Activated CD4-positive, alpha-beta T cell treated with anti-CD3 and anti-CD28 coated beads for 1 hour (primary cell): ENCODE results near the gene SMPD3.

Source experiments
- DNase-seq: peaks from one replicate; pipeline ENCODE4 v3.0.0-alpha.2; 2020

SMPD3 gene

GRCh38 chr16:68351463-68351862 lies 96.8 kb downstream of the SMPD3 start:
- no peak for DNase-seq

- DNase-seq: no peak
Observed at GRCh38 chr16:68350813-68351350, 97.4 kb downstream of the SMPD3 start.

GRCh38 chr16:68349838-68350410 lies 98.4 kb downstream of the SMPD3 start:
- no peak for DNase-seq

GRCh38 chr16:68348639-68349445 lies 99.5 kb downstream of the SMPD3 start:
- DNase-seq: no peak

- no peak for DNase-seq
Observed at GRCh38 chr16:68347605-68348004, 100.7 kb downstream of the SMPD3 start.

- no peak for DNase-seq
Observed at GRCh38 chr16:68346892-68347480, 101.3 kb downstream of the SMPD3 start.

- no peak for DNase-seq
Observed at GRCh38 chr16:68345958-68346635, 102.2 kb downstream of the SMPD3 start.

- DNase-seq: no peak
Observed at GRCh38 chr16:68345351-68345810, 102.9 kb downstream of the SMPD3 start.

GRCh38 chr16:68344252-68344651 lies 104.1 kb downstream of the SMPD3 start:
- no peak for DNase-seq

GRCh38 chr16:68343137-68343536 lies 105.2 kb downstream of the SMPD3 start:
- DNase-seq: no peak

GRCh38 chr16:68342620-68343019 lies 105.7 kb downstream of the SMPD3 start:
- DNase-seq: no peak

- no peak for DNase-seq
Observed at GRCh38 chr16:68339214-68339613, 109.1 kb downstream of the SMPD3 start.

GRCh38 chr16:68338326-68339119 lies 109.8 kb downstream of the SMPD3 start:
- no peak for DNase-seq

GRCh38 chr16:68335175-68335574 lies 113.1 kb downstream of the SMPD3 start:
- no peak for DNase-seq

GRCh38 chr16:68332411-68333121 lies 115.7 kb downstream of the SMPD3 start:
- DNase-seq: no peak

GRCh38 chr16:68331879-68332410 lies 116.4 kb downstream of the SMPD3 start:
- no peak for DNase-seq

GRCh38 chr16:68328860-68329390 lies 119.4 kb downstream of the SMPD3 start:
- no peak for DNase-seq

- DNase-seq: peak; percentile 72
Observed at GRCh38 chr16:68328151-68328859, 120.0 kb downstream of the SMPD3 start.

GRCh38 chr16:68324780-68325357 lies 123.4 kb downstream of the SMPD3 start:
- DNase-seq: no peak

GRCh38 chr16:68324336-68324735 lies 124.0 kb downstream of the SMPD3 start:
- no peak for DNase-seq
